Keratinocyte (primary cell): ENCODE data around the gene E2F3. TPM values are rescaled to one million over a fixed set of nuclear protein-coding genes. Genes with fewer than 3 reads are reported as not detected.

Source experiments
- DNase-seq: peaks from one replicate; pipeline ENCODE4 v3.0.0-alpha.2; 2011; ENCODE audit warnings: low read depth, missing footprints, low spot score
- FAIRE-seq: peaks from 2 replicates; lab custom pipeline; 2011; peaks lifted over from hg19 to GRCh38; lab: Jason Lieb, UNC
- H2AFZ ChIP-seq: 2 replicates; pipeline ENCODE4 v1.6.0; 2012; ENCODE audit warnings: low read length, control low read depth, inconsistent platforms; ENCODE audit not compliant: control insufficient read depth
- H3K27ac ChIP-seq: 2 replicates; pipeline ENCODE4 v1.5.1; 2011; ENCODE audit warnings: low read length; ENCODE audit not compliant: control insufficient read depth, insufficient read depth
- H3K27me3 ChIP-seq: 3 replicates; pipeline ENCODE4 v1.6.0; 2011; ENCODE audit warnings: low read length; ENCODE audit not compliant: control insufficient read depth, insufficient read depth; ENCODE audit errors: extremely low read depth
- H3K36me3 ChIP-seq, 2 experiments: 2 replicates in 1 of 2; 3 replicates in 1 of 2; pipeline ENCODE4 v1.5.1; 2011; ENCODE audit warnings: low read length in 2 of 2, mild to moderate bottlenecking in 1 of 2; ENCODE audit not compliant: control insufficient read depth in 2 of 2, insufficient read depth in 2 of 2; ENCODE audit errors: extremely low read depth in 1 of 2
- H3K4me1 ChIP-seq: 3 replicates; pipeline ENCODE4 v1.5.1; 2011; ENCODE audit warnings: low read length; ENCODE audit not compliant: control insufficient read depth, insufficient read depth; ENCODE audit errors: extremely low read depth
- H3K4me2 ChIP-seq: 3 replicates; pipeline ENCODE4 v1.6.0; 2011; ENCODE audit warnings: low read depth, low read length; ENCODE audit not compliant: control insufficient read depth, insufficient read depth; ENCODE audit errors: extremely low read depth
- H3K4me3 ChIP-seq, 3 experiments: fragments of 200-600 bp in 1 of 3; sonication (generic) in 1 of 3; 2 replicates in 2 of 3; 3 replicates in 1 of 3; pipeline ENCODE4 v1.5.1; 2011 to 2016; ENCODE audit warnings: low read length in 3 of 3, mild to moderate bottlenecking in 3 of 3, control low read depth in 2 of 3, inconsistent platforms in 1 of 3, low read depth in 1 of 3, mixed read lengths in 1 of 3, mixed run types in 1 of 3, moderate library complexity in 1 of 3; ENCODE audit not compliant: control insufficient read depth in 2 of 3, insufficient read depth in 2 of 3; ENCODE audit errors: extremely low read depth in 1 of 3
- H3K79me2 ChIP-seq: 2 replicates; pipeline ENCODE4 v1.6.0; 2012; ENCODE audit warnings: low read length; ENCODE audit not compliant: control insufficient read depth, insufficient read depth
- H3K9ac ChIP-seq: 3 replicates; pipeline ENCODE4 v1.6.0; 2011; ENCODE audit warnings: low read length; ENCODE audit not compliant: control insufficient read depth, insufficient read depth; ENCODE audit errors: extremely low read depth
- H3K9me1 ChIP-seq: 3 replicates; pipeline ENCODE4 v1.6.0; 2011; ENCODE audit warnings: low read length; ENCODE audit not compliant: control insufficient read depth, insufficient read depth; ENCODE audit errors: extremely low read depth
- H3K9me3 ChIP-seq: 2 replicates; pipeline ENCODE4 v1.5.1; 2012; ENCODE audit warnings: low read depth, low read length; ENCODE audit not compliant: control insufficient read depth
- H4K20me1 ChIP-seq: 3 replicates; pipeline ENCODE4 v1.6.0; 2011; ENCODE audit warnings: low read length; ENCODE audit not compliant: control insufficient read depth, insufficient read depth; ENCODE audit errors: extremely low read depth
- EZH2 ChIP-seq: IDR thresholded peaks from one replicate; pipeline ENCODE4 v1.6.1; 2012; ENCODE audit warnings: inconsistent platforms, mild to moderate bottlenecking, low read length, moderate library complexity
- dilution Hi-C: fragments of 300-500 bp; cut with MboI; formaldehyde crosslinking; loops from one replicate; pipeline ENCODE4 v1.7.0; 2020; ENCODE audit warnings: low sequenced_read_pairs; ENCODE audit not compliant: extremely low pct_ligation_motif_present
- polyA plus RNA-seq, 5 experiments: library from polyadenylated mRNA; depleted of rRNA in 3 of 5; stranded (reverse) in 3 of 5; stranded (forward) in 1 of 5; unstranded in 1 of 5; fragments of >200 nt; gene quantifications; 1 replicate in 1 of 5; 2 replicates in 3 of 5; 3 replicates in 1 of 5; pipeline versions ENCODE4 v1.2.1 to v1.2.3, GENCODE V29; 2011 to 2012; ENCODE audit warnings: missing spikeins in 2 of 5, low read depth in 1 of 5, low replicate concordance in 1 of 5
- TF ChIP-seq, protein P1 (sequence below), 3 experiments: IDR thresholded peaks in 1 of 3; conservative IDR thresholded peaks in 1 of 3; optimal IDR thresholded peaks in 1 of 3; 2 replicates in 2 of 3; 3 replicates in 1 of 3; pipeline versions ENCODE3 to v1.5.1; 2011; ENCODE audit warnings: low read length in 3 of 3, mild to moderate bottlenecking in 3 of 3, moderate library complexity in 2 of 3, control low read depth in 1 of 3, inconsistent platforms in 1 of 3; ENCODE audit not compliant: insufficient read depth in 2 of 3; ENCODE audit errors: extremely low read depth in 1 of 3

The E2F3 gene
- polyA plus RNA-seq, 1 donor (not counting 4 experiments of a cell fraction or from before 2014, with no cell fraction given) = 14.6 TPM

DNA sequence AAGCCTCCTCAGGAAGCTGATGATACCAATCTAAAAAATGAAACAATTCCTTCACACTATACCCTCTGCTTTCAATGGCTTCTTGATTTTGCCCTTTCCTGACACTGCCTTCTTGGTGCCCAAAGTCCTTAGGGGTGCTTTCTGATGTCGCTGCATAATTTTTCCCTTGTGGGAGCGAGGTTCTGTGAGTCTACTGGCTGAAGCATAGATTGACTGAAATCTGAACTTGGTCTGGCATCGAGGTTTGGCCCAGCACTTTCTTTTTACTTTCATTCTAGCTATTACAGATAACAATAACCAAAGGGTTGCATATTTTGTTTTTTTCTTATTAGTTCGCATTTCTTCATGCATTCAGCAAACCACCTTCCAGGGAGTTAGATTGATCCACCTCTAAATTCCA, 65.8 kb downstream of the E2F3 start:
- Histone ChIP-seq H3K4me1 (peaks cover 16% of the 10 kb centered on the region), H3K4me3 (no peak overlapping the region), H3K9me1 (no peaks in the 10 kb centered on the region), H3K27ac (no peak overlapping the region), H3K4me2 (no peak overlapping the region), H3K27me3 (no peaks in the 10 kb centered on the region), H3K9ac (no peak overlapping the region), H3K36me3 (peaks cover 1 to 3% of the 10 kb centered on the region in 2 experiments), H4K20me1 (no peaks in the 10 kb centered on the region), H3K9me3 (no peaks in the 10 kb centered on the region), H2AFZ (no peak overlapping the region), H3K79me2 (peaks cover 68% of the 10 kb centered on the region)
- dilution Hi-C loops = no loop called here
- no peak for TF ChIP-seq EZH2
- TF ChIP-seq, protein P1, sequence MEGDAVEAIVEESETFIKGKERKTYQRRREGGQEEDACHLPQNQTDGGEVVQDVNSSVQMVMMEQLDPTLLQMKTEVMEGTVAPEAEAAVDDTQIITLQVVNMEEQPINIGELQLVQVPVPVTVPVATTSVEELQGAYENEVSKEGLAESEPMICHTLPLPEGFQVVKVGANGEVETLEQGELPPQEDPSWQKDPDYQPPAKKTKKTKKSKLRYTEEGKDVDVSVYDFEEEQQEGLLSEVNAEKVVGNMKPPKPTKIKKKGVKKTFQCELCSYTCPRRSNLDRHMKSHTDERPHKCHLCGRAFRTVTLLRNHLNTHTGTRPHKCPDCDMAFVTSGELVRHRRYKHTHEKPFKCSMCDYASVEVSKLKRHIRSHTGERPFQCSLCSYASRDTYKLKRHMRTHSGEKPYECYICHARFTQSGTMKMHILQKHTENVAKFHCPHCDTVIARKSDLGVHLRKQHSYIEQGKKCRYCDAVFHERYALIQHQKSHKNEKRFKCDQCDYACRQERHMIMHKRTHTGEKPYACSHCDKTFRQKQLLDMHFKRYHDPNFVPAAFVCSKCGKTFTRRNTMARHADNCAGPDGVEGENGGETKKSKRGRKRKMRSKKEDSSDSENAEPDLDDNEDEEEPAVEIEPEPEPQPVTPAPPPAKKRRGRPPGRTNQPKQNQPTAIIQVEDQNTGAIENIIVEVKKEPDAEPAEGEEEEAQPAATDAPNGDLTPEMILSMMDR (optimal IDR thresholded peaks at IDR 0.05 in 1 of 3, IDR thresholded peaks at IDR 0.05 in 1 of 3, conservative IDR thresholded peaks at IDR 0.05 in 1 of 3; ENCODE audit: extremely low read depth in 1 of 3, insufficient read depth in 2 of 3, low read length in 3 of 3) = no peak
- FAIRE-seq = no peak
- no peak for DNase-seq

DNA sequence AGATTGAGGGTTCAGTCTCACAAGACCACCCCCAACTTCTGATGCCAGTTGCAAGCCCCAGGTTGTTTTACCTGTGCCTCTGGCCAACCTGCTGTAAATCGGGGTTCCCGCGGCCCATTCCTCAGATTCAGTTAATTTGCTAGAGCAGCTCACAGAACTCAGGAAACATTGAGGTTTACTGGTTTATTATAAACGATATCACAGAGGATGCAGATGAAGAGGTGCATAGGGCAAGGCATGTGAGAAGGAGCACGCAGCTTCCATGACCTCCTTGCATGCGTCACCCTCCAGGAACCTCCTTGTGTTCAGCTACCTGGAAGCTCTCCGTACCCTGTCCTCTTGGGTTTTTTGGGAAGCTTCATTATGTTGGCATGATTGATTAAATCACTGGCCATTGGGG, 66.5 kb downstream of the E2F3 start:
- dilution Hi-C loops = no loop called here
- Histone ChIP-seq H3K9ac (no peak overlapping the region), H3K4me3 (no peak overlapping the region), H3K4me1 (peaks cover 16% of the 10 kb centered on the region), H3K9me3 (no peaks in the 10 kb centered on the region), H2AFZ (no peak overlapping the region), H3K9me1 (no peaks in the 10 kb centered on the region), H3K36me3 (peaks cover 1 to 3% of the 10 kb centered on the region in 2 experiments), H3K27me3 (no peaks in the 10 kb centered on the region), H4K20me1 (no peaks in the 10 kb centered on the region), H3K79me2 (peaks cover 68% of the 10 kb centered on the region), H3K4me2 (no peak overlapping the region), H3K27ac (no peak overlapping the region)
- TF ChIP-seq EZH2 = no peak
- TF ChIP-seq, protein P1 (optimal IDR thresholded peaks at IDR 0.05 in 1 of 3, IDR thresholded peaks at IDR 0.05 in 1 of 3, conservative IDR thresholded peaks at IDR 0.05 in 1 of 3; ENCODE audit: extremely low read depth in 1 of 3, insufficient read depth in 2 of 3, low read length in 3 of 3) = no peak
- DNase-seq = no peak
- no peak for FAIRE-seq
